Hematopoietic multipotent progenitor cell (in vitro differentiated cells): ENCODE measurements around the gene GALNT18. TPM values are rescaled to one million over a fixed set of nuclear protein-coding genes. Genes with fewer than 3 reads are reported as not detected.

Experiments used
- DNase-seq, 3 donors: peaks; one replicate each; pipeline ENCODE4 v3.0.0-alpha.2; 2011 to 2015; ENCODE audit warnings: low read depth in 2 of 3, low spot score in 2 of 3
- total RNA-seq: library from RNA; depleted of rRNA; stranded (reverse); fragments of >200 nt; gene quantifications from one replicate; pipeline ENCODE4 v1.2.3, GENCODE V29; 2012

Gene GALNT18
- total RNA-seq, 1 donor, result 0.54 TPM

GRCh38 chr11:11262171-11262920, 359.5 kb downstream of the GALNT18 start:
- no peak for DNase-seq

DNA sequence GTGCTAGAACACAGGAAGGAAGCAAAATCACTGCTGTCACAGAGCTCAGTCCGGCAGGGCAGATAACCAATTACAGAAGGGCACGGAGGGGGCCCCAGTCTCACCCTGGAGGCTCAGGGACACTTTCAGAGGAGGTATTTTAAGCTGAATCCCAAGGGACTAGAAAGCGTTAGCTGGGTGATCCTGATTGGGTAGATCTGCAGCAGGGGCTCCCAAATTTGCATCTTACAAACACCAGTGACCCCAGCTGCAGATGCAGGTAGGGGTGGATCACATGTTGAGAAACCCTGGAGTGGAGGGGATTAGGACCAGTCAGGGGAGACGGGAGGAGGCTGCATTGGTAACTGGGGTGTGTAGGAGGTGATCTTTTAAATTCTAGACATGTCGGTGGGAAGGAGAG, 360.2 kb downstream of the GALNT18 start:
- no peak for DNase-seq

DNA sequence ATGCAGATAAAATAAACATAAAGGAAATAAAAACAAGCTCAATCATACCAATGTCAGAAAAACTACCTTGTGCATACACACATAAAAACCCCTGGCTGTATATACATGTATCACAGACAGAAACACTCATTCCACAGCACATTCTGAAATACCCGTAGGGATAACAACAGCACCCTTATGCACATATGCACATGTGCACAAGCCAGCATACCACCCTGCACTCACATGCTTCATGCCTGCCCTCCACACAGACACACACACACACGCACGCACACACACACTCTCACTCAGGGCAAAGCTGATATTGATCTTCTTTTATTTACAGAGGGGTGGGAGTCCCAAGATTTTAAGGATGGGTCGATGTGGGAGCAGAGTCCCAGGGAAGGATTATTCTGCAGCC, 360.9 kb downstream of the GALNT18 start:
- no peak for DNase-seq

- DNase-seq, result no peak
These were observed 367.8 kb downstream of the GALNT18 start for GRCh38 chr11:11253995-11254394.

DNA sequence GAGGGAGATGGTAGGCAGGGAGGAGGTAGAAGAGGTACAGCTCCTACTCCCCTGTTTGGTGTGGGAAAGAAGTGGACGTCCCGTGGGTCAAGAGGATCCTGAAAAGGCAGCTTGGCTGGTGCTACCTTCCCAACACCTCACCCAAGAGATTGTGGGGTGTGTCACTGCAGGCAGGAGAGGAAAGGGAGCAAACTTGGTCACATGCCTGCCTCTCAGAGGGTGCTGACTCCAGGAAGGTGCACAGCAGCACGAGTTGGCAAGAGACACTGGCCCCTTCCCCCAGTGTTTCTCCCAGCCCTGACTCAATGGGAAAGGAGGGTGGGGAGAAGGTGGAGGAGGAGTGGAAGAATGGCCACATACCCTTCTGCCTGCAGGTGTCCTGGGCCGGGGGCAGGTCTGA, 368.3 kb downstream of the GALNT18 start:
- DNase-seq, result no peak

DNA sequence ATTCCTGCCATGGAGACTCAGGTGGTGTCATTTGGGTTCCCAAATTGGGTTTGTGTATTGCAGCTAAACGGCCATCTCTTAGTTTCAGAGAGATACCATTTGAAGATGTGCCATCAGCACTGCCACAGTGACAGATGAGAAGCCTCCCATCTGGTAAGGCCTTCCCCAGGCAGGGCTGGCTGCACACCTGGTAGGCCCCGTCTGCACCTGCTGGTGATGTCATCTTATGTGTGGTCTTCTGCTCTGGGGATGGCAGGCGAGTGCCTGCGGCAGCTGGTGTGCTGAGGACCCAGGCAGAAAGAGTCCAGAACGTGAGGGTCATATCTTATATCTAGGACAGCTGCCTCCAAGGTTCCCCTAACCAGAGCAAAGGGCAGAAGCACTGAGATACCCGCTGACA, 369.4 kb downstream of the GALNT18 start:
- no peak for DNase-seq

DNA sequence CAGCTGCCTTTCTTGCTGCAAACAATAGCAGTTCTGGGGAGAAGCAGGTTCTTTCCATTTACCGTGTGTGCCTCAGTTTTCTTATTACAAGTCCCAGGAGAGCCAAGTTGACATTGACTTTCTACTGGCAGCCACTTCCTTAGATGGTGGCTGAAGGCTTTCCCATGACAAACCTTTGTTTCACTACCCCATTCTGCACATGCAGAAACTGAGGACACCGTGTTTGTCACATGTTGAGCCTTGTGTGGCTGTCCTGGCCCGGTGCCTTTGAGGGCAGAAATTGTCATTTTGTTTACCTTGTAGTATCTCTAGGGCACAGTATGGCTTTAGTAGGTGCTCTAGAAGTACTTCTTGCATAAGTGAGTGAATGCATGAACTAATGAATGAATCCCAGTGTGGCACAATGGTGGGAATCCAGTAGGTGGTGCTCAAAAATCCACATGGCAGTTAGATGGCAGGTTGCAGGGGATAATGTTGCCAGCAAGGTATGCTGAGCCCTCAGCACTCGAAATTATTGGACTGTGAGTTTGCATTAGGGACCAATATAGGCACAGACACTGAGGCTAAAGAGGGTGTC, 370.3 kb downstream of the GALNT18 start:
- no peak for DNase-seq

DNA sequence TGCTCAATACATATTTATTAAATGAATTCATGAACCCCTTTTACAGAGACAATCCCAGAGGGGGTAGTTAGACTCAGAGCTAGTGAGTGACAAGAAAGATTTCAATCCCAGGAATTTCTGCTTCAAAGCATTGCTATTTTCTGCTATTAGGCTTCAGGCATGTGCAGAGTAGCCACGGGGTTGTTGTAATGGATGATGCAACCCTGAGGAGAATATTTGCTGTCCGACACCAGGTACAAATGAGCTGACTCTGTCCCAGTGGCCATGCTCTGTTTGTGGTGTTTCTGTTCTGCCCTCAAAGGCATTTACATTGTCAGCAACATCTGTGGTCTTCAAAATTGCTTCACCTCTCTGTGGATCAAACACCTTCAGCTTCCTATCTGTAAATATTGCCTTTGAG, 371.3 kb downstream of the GALNT18 start:
- no peak for DNase-seq

GRCh38 chr11:11247576-11247975, 374.2 kb downstream of the GALNT18 start:
- no peak for DNase-seq

DNA sequence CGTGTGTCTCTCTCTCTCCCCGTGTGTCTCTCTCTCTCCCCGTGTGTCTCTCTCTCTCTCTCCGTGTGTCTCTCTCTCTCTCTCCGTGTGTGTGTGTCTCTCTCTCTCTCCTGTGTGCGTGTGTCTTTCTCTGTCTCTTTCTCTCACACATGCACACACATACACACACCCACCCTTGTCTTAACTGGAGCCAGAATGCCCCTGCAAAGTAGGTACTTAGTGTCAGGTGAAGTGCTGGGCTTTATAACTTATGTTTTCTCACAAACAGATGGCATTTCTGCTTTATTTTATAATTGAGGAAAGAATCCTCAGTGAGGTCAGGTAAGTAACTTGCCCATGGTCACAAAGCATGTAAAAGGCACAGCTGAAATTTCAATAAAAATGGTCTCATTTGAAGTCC, 374.7 kb downstream of the GALNT18 start:
- DNase-seq, result peak in 1 of 3 donors; percentile 34

DNA sequence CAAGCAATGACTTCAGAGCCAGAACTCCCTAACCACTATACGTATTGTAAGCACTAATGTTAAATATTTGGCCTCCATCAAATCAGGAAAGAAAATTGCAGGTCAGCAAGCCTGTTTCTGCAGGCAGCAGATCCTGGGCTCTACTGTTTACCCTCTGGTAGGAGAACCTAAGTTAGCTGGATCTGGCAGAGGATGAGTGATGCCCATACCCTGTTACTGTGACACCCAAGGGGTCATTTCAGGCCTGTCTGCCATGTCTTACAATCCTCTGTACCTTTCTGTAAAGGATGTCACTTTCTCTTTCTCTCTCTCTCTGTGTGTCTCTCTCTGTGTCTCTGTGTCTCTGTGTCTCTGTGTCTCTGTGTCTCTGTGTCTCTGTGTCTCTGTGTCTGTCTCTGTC, 375.6 kb downstream of the GALNT18 start:
- no peak for DNase-seq

DNA sequence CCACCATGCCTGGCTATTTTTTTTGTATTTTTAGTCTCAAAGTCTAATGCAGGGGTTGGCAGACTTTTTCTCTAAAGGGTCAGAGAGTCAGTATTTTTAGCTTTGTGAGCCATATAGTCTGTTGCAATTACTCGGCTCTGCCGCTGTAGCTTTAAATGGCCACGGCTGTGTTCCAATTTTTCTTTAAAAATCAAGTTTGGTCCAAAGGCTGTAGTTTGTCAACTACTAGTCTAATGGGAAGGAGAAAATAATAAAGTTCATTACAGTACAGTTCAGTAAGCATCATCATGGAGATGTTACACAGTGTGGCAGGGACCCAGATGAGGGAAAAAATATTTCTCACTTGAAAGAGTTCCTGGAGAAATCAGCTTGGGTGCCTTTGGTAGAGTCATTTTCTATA, 376.4 kb downstream of the GALNT18 start:
- DNase-seq, result no peak

DNA sequence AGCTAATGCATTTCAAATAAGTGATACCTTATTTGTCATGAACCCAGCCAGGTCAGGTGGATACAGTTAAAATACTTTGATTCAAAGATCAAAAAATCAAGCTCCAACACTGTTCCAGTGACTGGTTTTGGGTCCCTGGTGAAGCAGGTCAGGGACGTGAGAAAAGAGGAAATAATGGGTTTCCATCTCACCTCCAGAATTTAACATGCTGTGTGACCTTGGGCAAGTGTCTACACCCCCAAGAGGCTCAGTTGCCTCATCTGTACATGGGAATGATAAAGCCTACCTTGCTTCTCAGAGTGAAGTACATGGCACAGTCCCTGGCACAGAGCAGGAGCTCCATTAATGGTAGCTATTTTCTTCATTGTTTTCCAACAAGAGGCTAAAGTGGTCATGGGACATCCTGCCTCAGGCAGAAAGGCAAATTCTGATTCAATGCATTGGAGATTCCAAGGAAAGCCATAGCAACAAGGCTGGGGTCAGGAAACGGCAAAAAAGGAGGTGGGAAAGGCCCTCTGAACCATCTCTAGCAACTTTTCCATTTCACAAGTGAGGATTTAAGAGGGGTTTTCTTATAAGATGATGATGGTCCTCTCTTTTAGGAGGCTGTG, 377.2 kb downstream of the GALNT18 start:
- no peak for DNase-seq

DNA sequence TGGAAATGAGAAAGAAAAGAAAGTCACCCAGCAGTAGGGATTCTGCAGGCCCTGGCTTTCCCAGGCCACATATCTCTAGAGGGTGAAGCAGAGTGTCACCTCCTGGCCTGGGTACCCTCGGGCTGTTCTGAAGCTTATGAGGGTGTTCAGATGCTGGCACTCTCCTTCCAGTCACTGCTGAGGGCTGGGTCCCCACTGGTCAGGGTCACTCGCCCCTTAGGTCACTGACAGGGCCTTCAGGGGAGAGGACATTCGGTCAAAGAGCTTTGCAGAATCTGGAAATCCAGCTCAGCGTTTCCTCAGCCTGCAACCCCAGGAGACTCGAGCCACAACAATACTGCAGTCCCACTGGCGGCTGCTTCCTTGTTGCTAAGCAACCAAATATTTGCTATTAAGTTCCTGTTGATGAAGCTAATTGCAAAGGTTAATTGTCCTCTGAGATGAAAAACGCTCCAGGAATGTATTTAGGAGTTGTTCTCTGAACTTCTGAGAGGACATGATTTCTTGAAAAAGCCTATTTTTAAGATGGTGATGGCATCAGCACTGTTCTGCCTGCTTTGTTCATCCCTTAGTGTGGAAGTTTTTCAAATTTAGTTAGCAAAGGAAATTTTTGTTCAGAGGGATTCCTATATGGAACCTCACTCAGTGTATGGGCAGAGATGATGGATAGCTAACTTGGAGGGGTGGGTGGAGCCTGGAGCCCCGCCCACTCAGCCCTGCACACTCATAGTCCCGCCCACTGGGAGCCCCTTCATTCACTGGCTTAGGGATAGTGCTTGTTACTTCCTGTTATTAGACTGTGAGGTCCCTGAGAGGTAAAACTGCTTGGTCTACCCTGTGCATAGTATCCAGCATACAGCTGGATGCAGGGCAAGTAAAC, 378.0 kb downstream of the GALNT18 start:
- peak in 2 of 3 donors; percentile 55 to 82 for DNase-seq

DNA sequence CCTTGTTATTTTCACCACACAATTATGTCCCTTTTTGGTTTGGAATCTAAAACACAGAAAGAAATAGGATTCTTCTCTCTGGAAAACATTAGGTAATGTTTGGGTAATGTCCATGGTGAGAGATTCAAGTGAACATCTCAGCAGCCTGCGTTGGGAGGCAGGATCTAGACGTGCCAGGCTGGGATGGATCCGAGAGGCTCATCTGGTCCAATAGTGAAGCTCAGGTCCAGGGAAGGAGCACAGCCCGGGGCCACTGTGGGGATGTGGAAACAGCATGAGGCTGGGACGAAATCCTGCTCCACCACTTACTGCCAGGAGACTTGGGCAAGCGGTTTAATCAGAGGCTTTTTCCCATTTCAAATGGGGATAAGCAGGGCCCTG, 378.6 kb downstream of the GALNT18 start:
- no peak for DNase-seq

GRCh38 chr11:11241284-11241683, 380.5 kb downstream of the GALNT18 start:
- no peak for DNase-seq

GRCh38 chr11:11239959-11240358, 381.8 kb downstream of the GALNT18 start:
- DNase-seq, result no peak

DNA sequence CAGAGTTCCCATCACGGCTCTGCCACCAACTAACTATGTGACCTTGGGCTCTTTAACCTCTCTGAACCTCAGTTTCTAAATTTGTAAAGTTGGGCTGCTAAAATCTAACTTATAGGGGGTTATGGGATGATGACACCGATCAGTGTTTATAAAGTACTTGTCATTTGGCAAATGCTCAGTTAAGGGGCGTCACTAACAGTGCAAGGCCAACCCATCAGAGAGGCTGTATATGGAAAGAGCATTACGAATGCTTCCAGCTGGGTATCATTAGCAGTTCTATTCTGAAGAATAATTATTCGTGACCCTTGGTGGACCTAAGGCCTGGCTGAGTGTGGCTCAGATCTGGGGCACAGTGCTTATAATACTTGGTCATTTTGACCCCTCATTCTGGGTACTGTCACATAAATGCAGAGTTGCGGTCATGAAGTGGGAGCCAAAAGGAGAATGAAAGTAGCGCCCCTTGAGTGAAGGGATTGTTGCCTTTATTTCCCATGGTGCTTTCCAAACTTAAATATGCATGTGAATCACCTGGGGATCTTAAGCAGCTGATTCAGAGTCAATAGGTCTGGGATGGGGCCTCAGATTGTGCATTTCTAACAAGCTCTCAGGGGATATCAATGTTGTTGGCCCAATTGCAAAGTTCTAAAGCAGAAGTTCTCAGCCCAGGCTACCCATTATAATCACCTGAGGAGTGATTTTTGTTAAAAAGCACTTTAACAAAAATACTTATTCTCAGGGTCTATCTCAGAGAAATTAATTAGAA, 384.6 kb downstream of the GALNT18 start:
- no peak for DNase-seq

DNA sequence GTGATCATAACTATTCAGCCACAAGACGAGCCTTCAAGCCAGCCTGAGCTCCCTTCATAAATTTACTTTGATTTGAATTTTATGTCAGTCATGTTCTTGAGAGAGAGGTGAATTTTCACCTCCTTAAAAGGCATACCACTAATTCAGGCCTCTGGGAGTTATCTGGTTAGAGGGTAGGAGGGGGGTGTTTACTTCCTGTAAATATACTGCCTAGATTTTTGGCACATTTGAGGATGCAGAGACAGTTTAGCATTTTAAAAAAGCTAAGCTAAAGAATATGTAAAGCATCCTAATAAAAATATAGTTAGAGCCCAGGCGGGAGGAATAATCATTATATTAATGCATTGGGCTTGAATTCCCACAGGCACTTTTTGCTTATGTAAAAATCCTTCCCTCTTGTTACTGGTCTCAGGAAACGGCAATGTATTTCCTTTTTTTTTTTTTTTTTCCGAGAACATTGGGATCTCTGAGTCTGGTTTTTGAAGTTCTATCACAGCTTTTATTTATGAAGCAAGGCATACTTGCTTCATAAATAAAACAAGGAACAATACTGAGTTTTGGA, 385.2 kb downstream of the GALNT18 start:
- no peak for DNase-seq

- DNase-seq, result no peak
These were observed 390.0 kb downstream of the GALNT18 start for GRCh38 chr11:11231763-11232162.
